CD4-positive, alpha-beta T cell treated with Interleukin-12 subunit alpha and Interleukin-12 subunit beta, for 1 hour (primary cell): ENCODE data around the gene NAV3.

Source experiments
- DNase-seq: peaks from one replicate; pipeline ENCODE4 v3.0.0-alpha.2; 2020

NAV3 gene

GRCh38 chr12:77830583-77831351, at the start of gene NAV3:
Gene NAV3 (plus strand): TSS chr12:77830894. CDS start chr12:77831462, 568 bp downstream.
- no peak for DNase-seq

GRCh38 chr12:77782034-77782433, 48.7 kb upstream of the NAV3 start:
- DNase-seq: no peak

GRCh38 chr12:77782766-77783165, 47.9 kb upstream of the NAV3 start:
- DNase-seq: no peak

DNA sequence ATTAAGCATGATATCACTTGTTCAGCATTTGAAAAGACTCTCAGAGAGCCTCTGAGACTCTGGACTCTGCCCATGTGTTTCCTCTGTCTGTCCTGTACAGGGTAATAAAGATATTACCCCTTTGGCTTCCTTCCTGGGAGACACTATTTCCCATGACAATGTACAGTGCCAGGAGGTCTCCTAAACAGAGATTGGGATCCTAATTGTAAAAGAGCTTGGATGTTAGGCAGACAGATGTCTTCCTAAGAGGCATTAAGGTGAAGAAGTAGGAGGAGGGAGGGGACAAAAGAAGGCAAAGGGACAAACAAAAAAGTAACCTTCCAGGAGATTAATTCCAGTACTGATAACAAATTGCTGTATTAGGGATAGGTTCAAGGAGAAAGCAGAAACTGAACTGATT, 45.5 kb upstream of the NAV3 start:
- DNase-seq: no peak

- no peak for DNase-seq
These were observed 44.0 kb upstream of the NAV3 start for GRCh38 chr12:77786675-77787074.

DNA sequence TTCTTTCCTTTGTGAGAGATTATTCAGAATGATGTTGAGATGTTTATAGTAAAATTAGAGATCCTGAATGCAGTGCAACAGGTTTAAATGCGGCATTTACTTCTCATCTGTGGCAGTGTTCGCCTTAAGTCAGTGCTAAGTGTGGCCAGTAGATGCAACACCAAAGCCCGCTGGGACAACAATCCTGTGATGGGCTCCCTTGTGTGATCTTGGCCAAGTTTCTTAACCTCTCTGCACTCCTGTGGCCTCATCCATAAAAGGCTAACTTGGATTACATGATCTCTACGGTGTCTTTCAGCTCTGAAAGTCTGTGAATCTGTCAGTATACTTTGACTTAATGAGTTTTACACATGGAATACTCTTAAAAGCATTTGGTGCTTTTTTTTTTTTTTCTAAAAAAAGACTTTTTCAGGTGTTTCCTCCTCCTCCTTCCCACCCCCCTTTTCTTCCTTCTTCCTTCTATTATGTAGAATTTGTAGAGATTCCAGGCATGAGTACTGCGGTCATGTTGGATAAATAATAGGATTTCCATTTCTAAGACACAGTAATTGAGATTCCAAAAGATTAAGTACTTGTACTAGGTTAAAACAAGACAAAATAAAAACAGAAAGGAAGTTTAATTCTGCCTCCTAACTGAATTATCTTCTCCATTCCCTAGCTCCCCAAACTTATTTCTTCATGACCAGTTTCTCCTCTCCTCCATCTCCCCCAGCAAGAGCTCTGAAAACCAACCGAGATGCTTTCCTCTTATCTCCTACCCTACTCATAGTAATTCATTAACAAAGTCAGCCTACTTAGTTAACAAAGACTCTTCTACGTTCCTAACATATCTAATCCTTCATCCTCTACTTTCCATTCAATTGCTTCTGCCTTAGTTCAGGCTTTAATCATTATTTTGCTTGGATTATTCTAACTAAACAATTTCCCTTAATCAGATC, 42.2 kb upstream of the NAV3 start:
- DNase-seq: no peak

- DNase-seq: no peak
These were observed 35.0 kb upstream of the NAV3 start for GRCh38 chr12:77795699-77796098.

- no peak for DNase-seq
These were observed 33.9 kb upstream of the NAV3 start for GRCh38 chr12:77796775-77797174.

DNA sequence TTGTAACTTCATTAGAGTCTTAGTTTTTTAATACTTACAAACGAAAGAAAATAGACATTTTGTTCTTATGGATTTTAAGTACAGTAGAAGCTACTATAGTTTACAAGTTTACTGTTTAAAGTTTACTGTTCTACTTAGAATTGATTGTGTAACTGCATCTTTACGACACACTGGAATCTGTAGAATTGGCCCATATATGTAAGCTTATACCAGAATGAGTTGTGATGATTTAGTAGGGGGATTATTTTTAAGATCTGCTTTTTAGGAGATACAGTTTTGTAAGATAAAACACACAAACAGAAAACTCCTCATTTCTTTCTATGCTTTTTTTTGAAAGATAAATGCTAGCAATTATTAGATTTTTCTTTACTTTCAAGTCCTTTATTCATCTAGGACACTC, 30.2 kb upstream of the NAV3 start:
- no peak for DNase-seq

DNA sequence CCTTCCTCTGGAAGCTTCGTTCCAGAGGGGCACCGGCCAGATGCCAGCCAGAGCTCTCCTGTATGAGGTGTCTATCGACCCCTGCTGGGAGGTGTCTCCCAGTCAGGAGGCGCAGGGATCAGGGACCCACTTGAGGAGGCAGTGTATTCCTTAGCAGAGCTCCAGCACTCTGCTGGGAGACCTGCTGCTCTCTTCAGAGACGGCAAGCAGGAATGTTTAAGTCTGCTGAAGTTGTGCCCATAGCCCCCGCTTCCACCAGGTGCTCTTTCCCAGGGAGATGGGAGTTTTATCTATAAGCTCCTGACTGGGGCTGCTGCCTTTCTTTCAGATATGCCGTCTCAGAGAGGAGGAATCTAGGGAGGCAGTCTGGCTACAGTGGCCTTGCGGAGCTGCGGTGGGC, 22.2 kb upstream of the NAV3 start:
- no peak for DNase-seq

DNA sequence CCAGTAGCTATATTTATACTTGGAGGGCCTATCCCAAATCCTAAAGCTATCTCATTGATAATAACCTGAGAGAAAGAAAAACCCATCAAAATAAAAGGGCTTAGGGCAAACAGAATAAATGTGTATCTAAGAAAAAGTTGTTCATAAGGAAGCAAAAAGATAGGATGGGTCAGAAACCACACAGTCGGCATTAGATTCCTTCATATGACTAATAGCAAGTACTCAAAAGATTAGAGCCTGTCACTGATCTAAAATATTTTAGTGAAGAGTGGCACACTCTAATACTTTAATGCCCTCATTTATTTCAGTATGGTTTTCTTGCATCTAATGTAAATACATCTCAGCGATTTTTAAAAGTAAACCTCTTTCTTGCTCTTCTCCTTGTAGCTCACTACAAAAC, 17.1 kb upstream of the NAV3 start:
- DNase-seq: no peak

DNA sequence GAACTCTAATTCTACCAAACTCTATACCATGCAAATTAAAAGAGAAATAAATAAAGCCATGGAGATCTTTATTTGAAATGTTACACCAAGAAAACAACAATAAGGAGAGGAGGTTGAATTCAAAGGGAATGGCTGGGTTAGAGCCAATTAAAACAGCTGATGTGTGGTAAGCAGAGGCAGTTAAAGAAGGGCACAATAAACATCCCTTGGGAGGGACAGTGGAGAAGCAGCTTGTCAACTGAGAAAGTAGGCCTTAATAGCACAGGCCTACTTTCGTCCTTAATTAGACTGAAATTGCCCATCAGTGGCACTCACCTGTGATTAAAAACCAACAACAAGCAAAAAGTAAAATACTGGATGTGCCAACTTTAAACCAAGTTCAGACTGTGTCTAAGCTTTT, 16.3 kb upstream of the NAV3 start:
- DNase-seq: no peak

- DNase-seq: no peak
These were observed 14.5 kb upstream of the NAV3 start for GRCh38 chr12:77816196-77816595.

- no peak for DNase-seq
These were observed 13.4 kb upstream of the NAV3 start for GRCh38 chr12:77817276-77817675.

GRCh38 chr12:77818351-77818750, 12.3 kb upstream of the NAV3 start:
- DNase-seq: no peak

GRCh38 chr12:77821699-77822203, 8.9 kb upstream of the NAV3 start:
- DNase-seq: no peak

GRCh38 chr12:77833329-77833728, 2.6 kb downstream of the NAV3 start:
- no peak for DNase-seq

DNA sequence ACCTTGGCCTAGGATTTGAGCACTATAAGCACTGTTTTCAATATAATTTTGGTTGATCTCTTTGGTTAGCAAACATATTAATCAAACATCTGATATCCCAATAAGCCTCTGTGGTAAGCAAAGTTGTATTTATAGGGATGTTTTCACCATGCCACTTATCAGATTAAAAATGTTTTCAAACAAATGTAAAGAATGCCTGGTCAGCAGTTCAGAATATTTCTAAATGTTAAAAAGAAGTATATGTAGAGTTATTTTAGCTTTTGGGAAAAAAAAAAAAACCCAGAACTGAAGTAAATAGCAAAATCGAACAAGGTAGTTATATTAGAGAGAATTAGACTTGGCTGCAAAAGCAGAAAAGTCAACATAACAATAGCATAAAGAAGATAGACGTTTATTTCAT, 3.9 kb downstream of the NAV3 start:
- DNase-seq: no peak

- DNase-seq: no peak
These were observed 5.3 kb downstream of the NAV3 start for GRCh38 chr12:77835969-77836368.

DNA sequence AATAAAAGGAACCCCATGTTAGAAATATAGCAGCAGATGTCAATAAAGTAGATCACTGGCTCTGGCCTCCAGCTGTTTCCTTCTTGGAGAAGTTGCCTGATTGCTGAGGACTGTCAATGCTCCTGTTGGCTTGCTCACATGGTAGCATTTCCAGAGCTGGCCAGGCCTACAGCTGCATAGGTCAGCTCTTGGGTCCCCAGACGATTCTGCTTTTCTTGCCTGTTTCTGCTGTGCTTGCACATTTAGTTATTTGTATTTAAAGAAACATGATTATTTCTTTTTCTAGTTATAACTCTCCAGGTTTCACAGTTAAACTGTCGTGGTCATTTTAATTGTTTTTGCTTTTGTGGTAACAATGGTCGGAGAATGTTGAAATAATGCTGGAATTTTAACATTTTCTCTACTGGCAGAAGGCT, 7.2 kb downstream of the NAV3 start:
- no peak for DNase-seq

- DNase-seq: no peak
These were observed 10.8 kb downstream of the NAV3 start for GRCh38 chr12:77841521-77841920.

- no peak for DNase-seq
These were observed 11.7 kb downstream of the NAV3 start for GRCh38 chr12:77842430-77842829.

DNA sequence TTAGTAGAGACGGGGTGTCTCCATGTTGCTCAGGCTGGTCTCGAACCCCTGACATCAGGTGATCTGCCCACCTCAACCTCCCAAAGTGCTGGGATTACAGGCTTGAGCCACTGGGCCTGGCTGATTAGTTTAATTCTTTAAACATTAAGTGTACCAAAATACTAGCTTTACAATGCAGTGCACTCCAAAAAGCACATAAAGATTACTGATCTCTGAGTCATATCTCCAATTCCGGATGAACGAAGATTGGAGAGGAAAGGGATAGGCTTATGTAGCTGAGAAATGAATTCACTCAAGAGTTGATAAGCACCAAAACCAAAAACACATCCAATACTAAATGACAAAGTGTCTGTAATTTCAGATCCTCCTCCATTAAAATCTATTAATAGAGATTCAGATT, 15.1 kb downstream of the NAV3 start:
- no peak for DNase-seq

GRCh38 chr12:77847060-77847541, 16.4 kb downstream of the NAV3 start:
- no peak for DNase-seq
